ENCODE results near the gene HMOX1. TPM values are rescaled to one million over a fixed set of nuclear protein-coding genes. Genes with fewer than 3 reads are reported as not detected.

The HMOX1 gene
- total RNA-seq, 3 donors from 2014 or later = 11.5 to 38.6 (median 21.3) TPM

DNA sequence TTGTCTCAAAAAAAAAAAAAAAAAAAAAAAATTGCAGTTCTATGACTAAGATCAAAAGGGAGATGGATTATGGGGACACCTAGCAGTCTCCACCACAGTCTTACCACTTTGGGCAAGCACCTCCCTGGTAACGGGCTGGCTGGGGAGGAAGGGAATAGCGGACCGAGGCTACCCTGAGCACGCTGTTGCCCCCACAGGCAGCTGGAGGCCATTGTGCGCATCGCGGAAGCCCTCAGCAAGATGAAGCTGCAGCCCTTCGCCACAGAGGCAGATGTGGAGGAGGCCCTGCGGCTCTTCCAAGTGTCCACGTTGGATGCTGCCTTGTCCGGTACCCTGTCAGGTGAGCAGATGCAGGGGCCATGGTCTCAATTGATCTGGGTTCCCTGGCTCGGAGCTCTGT, 40.2 kb downstream of the HMOX1 start:
- no peaks in the 10 kb centered on the region for H3K9me3 ChIP-seq
- no peak overlapping the region for H3K27ac ChIP-seq
- H3K4me1 ChIP-seq = no peaks in the 10 kb centered on the region
- DNase-seq (ENCODE audit: low spot score in 2 of 2) = no peak
- H3K36me3 ChIP-seq = peaks cover 20% of the 10 kb centered on the region
- intact Hi-C loops (cut with DNase I; ENCODE audit: low total_unique reads) = loop anchor here (10.0 kb wide), 1 partner anchor 164 kb away; no protein-coding TSS in a partner anchor
- no peaks in the 10 kb centered on the region for H3K27me3 ChIP-seq
- TF ChIP-seq POLR2AphosphoS5 (IDR thresholded peaks at IDR 0.05) = no peak
- no peak for TF ChIP-seq POLR2A (IDR thresholded peaks at IDR 0.05)
- TF ChIP-seq CTCF (IDR thresholded peaks at IDR 0.05) = no peak
- no peak overlapping the region for H3K4me3 ChIP-seq

GRCh38 chr22:35422145-35422544, 41.2 kb downstream of the HMOX1 start:
- no peaks in the 10 kb centered on the region for H3K4me1 ChIP-seq
- no peaks in the 10 kb centered on the region for H3K27me3 ChIP-seq
- no peak overlapping the region for H3K27ac ChIP-seq
- DNase-seq (ENCODE audit: low spot score in 2 of 2) = no peak
- intact Hi-C loops (cut with DNase I; ENCODE audit: low total_unique reads) = loop anchor here (10.0 kb wide), 1 partner anchor 163 kb away; no protein-coding TSS in a partner anchor
- H3K4me3 ChIP-seq = no peak overlapping the region
- no peaks in the 10 kb centered on the region for H3K9me3 ChIP-seq
- H3K36me3 ChIP-seq = peaks cover 20% of the 10 kb centered on the region
- TF ChIP-seq CTCF (IDR thresholded peaks at IDR 0.05) = no peak
- TF ChIP-seq POLR2AphosphoS5 (IDR thresholded peaks at IDR 0.05) = no peak
- no peak for TF ChIP-seq POLR2A (IDR thresholded peaks at IDR 0.05)

GRCh38 chr22:35422936-35423335, 42.0 kb downstream of the HMOX1 start:
- Histone ChIP-seq H3K4me1 (no peaks in the 10 kb centered on the region), H3K27me3 (no peaks in the 10 kb centered on the region), H3K27ac (no peak overlapping the region), H3K4me3 (no peak overlapping the region), H3K9me3 (no peaks in the 10 kb centered on the region), H3K36me3 (peaks cover 12% of the 10 kb centered on the region)
- no peak for TF ChIP-seq CTCF (IDR thresholded peaks at IDR 0.05)
- no peak for TF ChIP-seq POLR2A (IDR thresholded peaks at IDR 0.05)
- no peak for TF ChIP-seq POLR2AphosphoS5 (IDR thresholded peaks at IDR 0.05)
- intact Hi-C loops (cut with DNase I; ENCODE audit: low total_unique reads) = loop anchor here (10.0 kb wide), 1 partner anchor 162 kb away; no protein-coding TSS in a partner anchor
- DNase-seq (ENCODE audit: low spot score in 2 of 2) = no peak

DNA sequence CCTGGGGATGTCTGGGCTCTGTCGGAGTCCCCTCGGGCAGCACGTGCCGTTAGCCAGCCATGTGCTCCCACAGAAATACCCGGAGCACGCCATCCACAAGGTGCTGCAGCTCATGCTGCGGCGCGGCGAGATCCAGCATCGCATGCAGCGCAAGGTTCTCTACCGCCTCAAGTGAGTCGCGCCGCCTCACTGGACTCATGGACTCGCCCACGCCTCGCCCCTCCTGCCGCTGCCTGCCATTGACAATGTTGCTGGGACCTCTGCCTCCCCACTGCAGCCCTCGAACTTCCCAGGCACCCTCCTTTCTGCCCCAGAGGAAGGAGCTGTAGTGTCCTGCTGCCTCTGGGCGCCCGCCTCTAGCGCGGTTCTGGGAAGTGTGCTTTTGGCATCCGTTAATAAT, 43.2 kb downstream of the HMOX1 start:
- no peak overlapping the region for H3K27ac ChIP-seq
- TF ChIP-seq POLR2AphosphoS5 (IDR thresholded peaks at IDR 0.05) = no peak
- no peak for TF ChIP-seq CTCF (IDR thresholded peaks at IDR 0.05)
- H3K27me3 ChIP-seq = no peaks in the 10 kb centered on the region
- intact Hi-C loops (cut with DNase I; ENCODE audit: low total_unique reads) = loop anchor here (10.0 kb wide), 1 partner anchor 161 kb away; no protein-coding TSS in a partner anchor
- no peaks in the 10 kb centered on the region for H3K9me3 ChIP-seq
- no peak for DNase-seq (ENCODE audit: low spot score in 2 of 2)
- peaks cover 11% of the 10 kb centered on the region for H3K36me3 ChIP-seq
- no peak overlapping the region for H3K4me3 ChIP-seq
- H3K4me1 ChIP-seq = no peaks in the 10 kb centered on the region

DNA sequence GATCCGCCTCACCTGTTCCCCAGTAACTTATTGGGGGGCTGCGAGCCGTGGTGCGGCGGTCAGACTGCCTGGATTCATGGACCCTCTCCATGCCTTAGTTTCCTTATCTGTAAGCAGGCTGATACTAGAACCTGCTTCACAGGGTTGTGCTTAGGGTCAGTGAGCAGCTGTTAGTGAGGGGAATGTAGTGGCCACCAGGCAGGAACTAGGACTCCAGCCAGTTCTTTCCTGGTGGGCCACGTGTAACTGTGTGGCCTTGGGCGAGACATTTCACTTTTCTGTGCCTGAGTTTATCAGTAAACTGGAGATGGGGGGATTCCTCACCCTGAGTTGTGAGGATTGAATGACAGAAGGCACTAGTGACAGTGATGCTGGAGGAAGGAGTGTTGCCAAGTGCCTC, 43.9 kb downstream of the HMOX1 start:
- intact Hi-C loops (cut with DNase I; ENCODE audit: low total_unique reads) = loop anchor here (10.0 kb wide), 1 partner anchor 160 kb away; no protein-coding TSS in a partner anchor
- Histone ChIP-seq H3K9me3 (no peaks in the 10 kb centered on the region), H3K4me1 (no peaks in the 10 kb centered on the region), H3K27ac (no peak overlapping the region), H3K4me3 (no peak overlapping the region), H3K36me3 (peaks cover 10% of the 10 kb centered on the region), H3K27me3 (no peaks in the 10 kb centered on the region)
- no peak for TF ChIP-seq POLR2AphosphoS5 (IDR thresholded peaks at IDR 0.05)
- TF ChIP-seq POLR2A (IDR thresholded peaks at IDR 0.05) = no peak
- no peak for TF ChIP-seq CTCF (IDR thresholded peaks at IDR 0.05)
- no peak for DNase-seq (ENCODE audit: low spot score in 2 of 2)

All from breast epithelium (tissue), 4 donors.